Mucosa of gallbladder (tissue), 1 donor: Measurements from ENCODE around the gene ARF5. TPM values are rescaled to one million over a fixed set of nuclear protein-coding genes. Genes with fewer than 3 reads are reported as not detected.

Experiments
- DNase-seq: peaks from one replicate; pipeline ENCODE4 v3.0.0-alpha.2; 2020; ENCODE audit warnings: low spot score
- total RNA-seq: library from RNA; stranded (reverse); gene quantifications from one replicate; pipeline ENCODE4 v1.2.1, GENCODE V29; 2021
- donor health status: DM: no; HTN: no; CAD: no.

The ARF5 gene
- total RNA-seq, 1 donor from 2014 or later = 129 TPM

GRCh38 chr7:127588697-127589482 is 679 bp downstream of the ARF5 start:
- peak; percentile 51 for DNase-seq

- DNase-seq = no peak
These were observed 1.7 kb downstream of the ARF5 start for GRCh38 chr7:127589896-127590295.

- no peak for DNase-seq
These were observed 3.0 kb downstream of the ARF5 start for GRCh38 chr7:127591189-127591588.

- no peak for DNase-seq
These were observed 3.4 kb downstream of the ARF5 start for GRCh38 chr7:127591591-127591990.

GRCh38 chr7:127592550-127592949 is 4.3 kb downstream of the ARF5 start:
- DNase-seq = no peak

GRCh38 chr7:127594490-127594889 is 6.3 kb downstream of the ARF5 start:
- DNase-seq = peak; percentile 48

- DNase-seq = no peak
These were observed 7.5 kb downstream of the ARF5 start for GRCh38 chr7:127595737-127596136.

GRCh38 chr7:127598318-127598717 is 10.1 kb downstream of the ARF5 start:
- DNase-seq = no peak

- no peak for DNase-seq
These were observed 12.7 kb downstream of the ARF5 start for GRCh38 chr7:127600885-127601284.

GRCh38 chr7:127608446-127608845 is 20.2 kb downstream of the ARF5 start:
- no peak for DNase-seq

GRCh38 chr7:127609297-127609696 is 21.1 kb downstream of the ARF5 start:
- DNase-seq = no peak

- no peak for DNase-seq
These were observed 24.1 kb downstream of the ARF5 start for GRCh38 chr7:127612263-127612662.

GRCh38 chr7:127616724-127617123 is 28.5 kb downstream of the ARF5 start:
- DNase-seq = no peak

- no peak for DNase-seq
These were observed 29.8 kb downstream of the ARF5 start, which contains the start of gene PAX4 for GRCh38 chr7:127618042-127618441. TSS of gene PAX4 (minus strand) at chr7:127618142. CDS start at chr7:127615928, 2,214 bp downstream.

- DNase-seq = no peak
These were observed 30.6 kb downstream of the ARF5 start for GRCh38 chr7:127618775-127619174.

- no peak for DNase-seq
These were observed 31.6 kb downstream of the ARF5 start for GRCh38 chr7:127619681-127620405.

- no peak for DNase-seq
These were observed 32.4 kb downstream of the ARF5 start for GRCh38 chr7:127620406-127621233.

GRCh38 chr7:127625331-127625730 is 37.1 kb downstream of the ARF5 start:
- DNase-seq = no peak

- no peak for DNase-seq
These were observed 40.2 kb downstream of the ARF5 start for GRCh38 chr7:127628445-127628844.

- no peak for DNase-seq
These were observed 41.1 kb downstream of the ARF5 start for GRCh38 chr7:127629268-127629854.

- no peak for DNase-seq
These were observed 44.2 kb downstream of the ARF5 start for GRCh38 chr7:127632276-127632910.
